Stimulated activated CD4-positive, alpha-beta T cell treated with anti-CD3 and anti-CD28 coated beads, Interleukin-15, amount 100 ng/mL, for 48 hours (primary cell): ENCODE results near the gene KLHL10.

Experiments
- DNase-seq, 2 donors: peaks; one replicate each; pipeline ENCODE4 v3.0.0-alpha.2; 2020; ENCODE audit warnings: low read depth in 2 of 2

KLHL10 gene

GRCh38 chr17:41894791-41895331 lies 57.2 kb downstream of the KLHL10 start:
- no peak for DNase-seq

DNA sequence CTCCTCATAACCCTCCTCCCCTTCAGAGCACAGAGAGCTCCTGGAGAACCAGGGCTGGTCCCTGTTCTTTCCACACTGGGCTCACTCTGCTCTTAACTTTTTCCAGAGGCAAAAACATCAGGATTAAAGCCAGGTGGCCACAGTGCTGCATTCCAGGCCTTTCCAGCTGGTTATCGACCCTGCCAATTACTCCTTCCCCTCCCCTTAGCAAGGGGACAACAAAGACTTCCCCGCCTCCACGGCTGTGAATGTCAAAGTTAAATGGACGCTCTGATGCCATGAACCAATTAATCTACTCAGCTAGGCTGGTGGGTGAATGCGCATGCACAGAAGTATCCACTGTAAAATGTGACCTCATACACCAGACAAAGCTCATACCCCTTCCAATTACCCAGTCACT lies 58.0 kb downstream of the KLHL10 start:
- no peak for DNase-seq

- no peak for DNase-seq
These were observed 59.1 kb downstream of the KLHL10 start for GRCh38 chr17:41896726-41897125.
